Activated B cell treated with CpG ODN at 0.5 μM for 24 hours (primary cell): ENCODE results near the gene PROM1. TPM values are rescaled to one million over a fixed set of nuclear protein-coding genes. Genes with fewer than 3 reads are reported as not detected.

Experiments used
- ATAC-seq: fragments of 200-7000 bp; cut with Tn5 transposase; one replicate; pipeline ENCODE4 v1.10.0; 2021; ENCODE audit warnings: low read depth, mild to moderate bottlenecking, moderate library complexity
- CTCF ChIA-PET: fragments of 350-600 bp; sonication (Branson Sonifier 250); formaldehyde crosslinking; loops from one replicate; lab custom pipeline; 2021; ENCODE audit warnings: antibody characterized with exemption; lab: Charles Lee
- POLR2A ChIA-PET: fragments of 350-600 bp; sonication (Branson Sonifier 250); formaldehyde crosslinking; loops from one replicate; lab custom pipeline; 2021; ENCODE audit warnings: antibody characterized with exemption; lab: Charles Lee
- DNase-seq: peaks from one replicate; pipeline ENCODE4 v3.0.0; 2022
- H3K27ac Mint-ChIP-seq: one replicate; pipeline ENCODE4 v1.8.0; 2020; ENCODE audit warnings: mixed read lengths
- H3K27me3 Mint-ChIP-seq: one replicate; pipeline ENCODE4 v1.8.0; 2021; ENCODE audit warnings: mixed read lengths
- H3K36me3 Mint-ChIP-seq: one replicate; pipeline ENCODE4 v1.8.0; 2021; ENCODE audit warnings: low read depth, mixed read lengths
- H3K4me1 Mint-ChIP-seq: one replicate; pipeline ENCODE4 v1.8.0; 2021; ENCODE audit warnings: mixed read lengths
- H3K4me3 Mint-ChIP-seq: one replicate; pipeline ENCODE4 v1.8.0; 2020; ENCODE audit warnings: mild to moderate bottlenecking, mixed read lengths
- H3K9me3 Mint-ChIP-seq: one replicate; pipeline ENCODE4 v1.8.0; 2020; ENCODE audit warnings: mixed read lengths
- intact Hi-C: fragments of 100-400 bp; cut with micrococcal nuclease; formaldehyde crosslinking; loops from one replicate; pipeline ENCODE4 v1.15.1; 2024
- total RNA-seq: library from RNA; stranded (reverse); gene quantifications from 2 replicates; pipeline ENCODE4 v1.2.3, GENCODE V29; 2022
- TF ChIP-seq, protein P1 (sequence below): fragments of 200-600 bp; IDR thresholded peaks from one replicate; pipeline ENCODE4 v1.8.0; 2022; ENCODE audit warnings: antibody characterized with exemption, mild to moderate bottlenecking

The PROM1 gene
- total RNA-seq, 1 donor from 2014 or later = not detected

DNA sequence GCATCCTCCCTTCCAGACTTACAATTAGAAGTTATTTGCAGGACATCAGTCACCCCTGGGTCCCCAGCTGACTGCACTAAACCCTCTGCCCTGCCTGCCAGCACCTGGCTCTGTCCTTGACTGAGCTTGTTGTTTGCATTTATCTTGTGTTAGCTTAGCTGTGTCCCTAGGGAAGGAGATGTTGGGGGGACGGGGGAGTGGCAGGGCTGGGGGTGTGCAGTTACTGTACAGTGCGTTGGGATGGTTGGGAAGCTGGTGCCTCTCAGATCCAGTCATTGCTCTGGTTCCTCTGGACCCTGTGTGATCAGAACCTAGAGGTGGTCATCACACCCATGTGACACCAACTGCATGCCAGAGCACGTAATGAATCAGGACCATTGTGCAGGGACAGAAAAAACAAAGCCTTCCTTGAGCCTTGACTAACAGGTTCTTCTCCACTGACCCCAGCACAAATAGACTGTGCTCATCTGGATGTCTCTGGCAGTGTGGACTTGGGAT is 32.7 kb upstream of the PROM1 start:
- ChIA-PET CTCF (no interaction called here), POLR2A (no interaction called here)
- no peak for ATAC-seq
- peaks cover 5% of the 10 kb centered on the region for H3K27me3 Mint-ChIP-seq
- no peaks in the 10 kb centered on the region for H3K9me3 Mint-ChIP-seq
- H3K36me3 Mint-ChIP-seq = no peaks in the 10 kb centered on the region
- no peaks in the 10 kb centered on the region for H3K4me1 Mint-ChIP-seq
- no peak for DNase-seq
- intact Hi-C loops = no loop called here
- H3K4me3 Mint-ChIP-seq = no peak overlapping the region
- TF ChIP-seq, protein P1, sequence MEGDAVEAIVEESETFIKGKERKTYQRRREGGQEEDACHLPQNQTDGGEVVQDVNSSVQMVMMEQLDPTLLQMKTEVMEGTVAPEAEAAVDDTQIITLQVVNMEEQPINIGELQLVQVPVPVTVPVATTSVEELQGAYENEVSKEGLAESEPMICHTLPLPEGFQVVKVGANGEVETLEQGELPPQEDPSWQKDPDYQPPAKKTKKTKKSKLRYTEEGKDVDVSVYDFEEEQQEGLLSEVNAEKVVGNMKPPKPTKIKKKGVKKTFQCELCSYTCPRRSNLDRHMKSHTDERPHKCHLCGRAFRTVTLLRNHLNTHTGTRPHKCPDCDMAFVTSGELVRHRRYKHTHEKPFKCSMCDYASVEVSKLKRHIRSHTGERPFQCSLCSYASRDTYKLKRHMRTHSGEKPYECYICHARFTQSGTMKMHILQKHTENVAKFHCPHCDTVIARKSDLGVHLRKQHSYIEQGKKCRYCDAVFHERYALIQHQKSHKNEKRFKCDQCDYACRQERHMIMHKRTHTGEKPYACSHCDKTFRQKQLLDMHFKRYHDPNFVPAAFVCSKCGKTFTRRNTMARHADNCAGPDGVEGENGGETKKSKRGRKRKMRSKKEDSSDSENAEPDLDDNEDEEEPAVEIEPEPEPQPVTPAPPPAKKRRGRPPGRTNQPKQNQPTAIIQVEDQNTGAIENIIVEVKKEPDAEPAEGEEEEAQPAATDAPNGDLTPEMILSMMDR = no peak
- no peak overlapping the region for H3K27ac Mint-ChIP-seq

DNA sequence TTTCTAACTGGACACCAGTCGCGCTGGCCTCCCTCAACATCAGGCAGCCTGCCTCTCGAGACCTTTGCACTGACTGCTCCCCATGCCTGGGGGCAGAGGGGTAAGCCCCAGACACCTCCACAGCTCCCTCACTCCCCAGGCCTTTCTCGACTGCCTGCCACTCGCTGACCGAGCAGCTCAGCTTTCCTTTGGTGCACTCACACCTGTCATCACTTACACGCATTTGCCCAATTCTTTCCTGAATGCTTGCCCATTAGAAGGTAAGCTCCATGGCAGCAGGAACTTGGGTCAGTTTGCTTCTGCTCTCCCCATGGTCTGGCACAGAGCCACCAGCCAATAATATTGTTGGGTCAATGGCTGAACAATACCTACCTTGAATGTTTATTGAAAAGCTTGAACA is 32.2 kb upstream of the PROM1 start:
- ChIA-PET POLR2A (no interaction called here), CTCF (no interaction called here)
- no peaks in the 10 kb centered on the region for H3K36me3 Mint-ChIP-seq
- TF ChIP-seq, protein P1 = no peak
- DNase-seq (no peak), ATAC-seq (no peak)
- no peak overlapping the region for H3K4me3 Mint-ChIP-seq
- H3K9me3 Mint-ChIP-seq = no peaks in the 10 kb centered on the region
- H3K4me1 Mint-ChIP-seq = no peaks in the 10 kb centered on the region
- intact Hi-C loops = no loop called here
- H3K27me3 Mint-ChIP-seq = peaks cover 5% of the 10 kb centered on the region
- H3K27ac Mint-ChIP-seq = no peak overlapping the region

DNA sequence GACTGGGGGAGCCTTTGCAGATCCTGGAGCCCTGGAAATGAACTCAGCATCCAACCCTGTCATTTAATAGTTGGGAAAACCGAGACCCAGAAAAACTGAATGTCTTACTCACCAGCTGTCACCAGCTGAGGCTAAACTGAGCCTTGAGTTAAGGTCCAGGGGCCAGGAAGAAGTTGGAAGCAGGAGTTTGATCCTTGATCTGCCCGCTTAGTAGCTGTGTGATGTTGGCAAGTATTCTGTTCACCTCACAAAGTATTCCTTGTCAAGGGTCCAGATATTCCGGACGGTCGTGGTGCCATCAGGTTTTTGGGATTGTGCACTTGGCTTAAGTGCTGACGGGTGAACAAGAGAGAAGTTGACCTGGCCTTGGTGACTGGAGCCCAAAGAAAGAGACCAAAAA is 30.7 kb upstream of the PROM1 start:
- POLR2A ChIA-PET = no interaction called here

DNA sequence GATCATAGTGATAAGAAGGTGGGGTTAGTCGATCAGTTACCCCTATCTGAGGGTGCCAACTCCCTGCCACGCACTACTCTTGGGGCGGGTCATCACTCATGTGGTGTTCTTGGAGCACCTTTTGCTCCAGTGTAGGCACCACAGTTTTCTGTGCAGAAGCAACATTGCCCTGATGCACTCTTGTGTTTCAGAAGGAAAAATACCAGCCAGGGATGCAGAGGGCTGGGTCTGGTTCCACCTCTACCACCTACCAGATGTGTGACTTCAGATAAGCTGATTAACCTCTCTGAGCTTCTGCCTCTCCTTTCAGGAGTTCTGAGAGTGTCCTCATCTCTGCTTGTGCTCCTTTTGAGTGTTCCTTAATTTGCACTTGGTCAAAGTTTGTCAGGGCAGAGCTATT is 29.9 kb upstream of the PROM1 start:
- ChIA-PET CTCF (no interaction called here), POLR2A (no interaction called here)
- no peak overlapping the region for H3K27ac Mint-ChIP-seq
- H3K27me3 Mint-ChIP-seq = peaks cover 5% of the 10 kb centered on the region
- DNase-seq (no peak), ATAC-seq (no peak)
- no peaks in the 10 kb centered on the region for H3K36me3 Mint-ChIP-seq
- no peak overlapping the region for H3K4me3 Mint-ChIP-seq
- H3K9me3 Mint-ChIP-seq = no peaks in the 10 kb centered on the region
- H3K4me1 Mint-ChIP-seq = no peaks in the 10 kb centered on the region
- TF ChIP-seq, protein P1 = no peak
- intact Hi-C loops = no loop called here

More for the DNA sequence above, 30.7 kb upstream of the PROM1 start:
- no peaks in the 10 kb centered on the region for H3K36me3 Mint-ChIP-seq
- H3K4me1 Mint-ChIP-seq = no peaks in the 10 kb centered on the region
- H3K27me3 Mint-ChIP-seq = peaks cover 5% of the 10 kb centered on the region
- intact Hi-C loops = no loop called here
- no peaks in the 10 kb centered on the region for H3K9me3 Mint-ChIP-seq
- no peak overlapping the region for H3K27ac Mint-ChIP-seq
- no peak overlapping the region for H3K4me3 Mint-ChIP-seq
- CTCF ChIA-PET = no interaction called here
- ATAC-seq (no peak), DNase-seq (no peak)
- TF ChIP-seq, protein P1 = no peak

DNA sequence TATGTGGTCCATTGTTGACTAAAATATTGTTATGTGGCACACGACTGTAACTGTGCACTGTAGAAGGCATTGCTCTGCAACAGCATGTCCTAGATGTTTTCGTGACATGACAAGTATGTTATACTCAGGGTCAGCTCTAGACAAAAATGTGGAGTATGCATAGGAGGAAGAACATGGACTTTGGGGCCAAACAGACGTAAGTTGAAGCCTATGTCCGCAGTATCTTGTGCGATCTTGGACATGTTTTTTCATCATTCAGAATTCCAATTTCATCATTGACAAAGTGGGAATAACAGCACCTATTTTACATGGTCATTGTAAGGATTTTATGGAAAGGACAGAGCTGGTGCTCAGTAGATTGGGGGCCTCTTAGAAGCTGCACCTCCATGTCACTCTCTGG is 27.7 kb upstream of the PROM1 start:
- DNase-seq (no peak), ATAC-seq (no peak)
- CTCF ChIA-PET = no interaction called here
- Mint-ChIP-seq H3K9me3 (no peaks in the 10 kb centered on the region), H3K27ac (no peak overlapping the region), H3K36me3 (no peaks in the 10 kb centered on the region), H3K27me3 (peaks cover 8% of the 10 kb centered on the region), H3K4me1 (no peaks in the 10 kb centered on the region), H3K4me3 (no peak overlapping the region)
- intact Hi-C loops = no loop called here
- TF ChIP-seq, protein P1 = no peak
- POLR2A ChIA-PET = no interaction called here
